H1 (cell line): ENCODE data around the gene BRD3OS. TPM values are rescaled to one million over a fixed set of nuclear protein-coding genes. Genes with fewer than 3 reads are reported as not detected.

Source experiments
- CHD2 ChIP-seq: IDR thresholded peaks from 2 replicates; pipeline ENCODE4 v1.6.1; 2012; ENCODE audit warnings: low read length, improper control_type of control experiment
- EP300 ChIP-seq, 2 experiments: IDR thresholded peaks; 1 replicate in 1 of 2; 2 replicates in 1 of 2; pipeline ENCODE4 v1.6.1; 2011 to 2012; ENCODE audit warnings: low read depth in 2 of 2, low read length in 2 of 2, mild to moderate bottlenecking in 2 of 2, borderline replicate concordance in 1 of 2, inconsistent platforms in 1 of 2, moderate library complexity in 1 of 2
- FOSL1 ChIP-seq: IDR thresholded peaks from 2 replicates; pipeline ENCODE4 v1.6.1; 2011; ENCODE audit warnings: mild to moderate bottlenecking, low read depth, low read length, moderate library complexity; ENCODE audit not compliant: insufficient read depth
- GTF2F1 ChIP-seq: IDR thresholded peaks from 2 replicates; pipeline ENCODE4 v1.6.1; 2012; ENCODE audit warnings: low read depth, low read length, improper control_type of control experiment, borderline replicate concordance
- POLR2A ChIP-seq, 2 experiments: IDR thresholded peaks; 1 replicate in 1 of 2; 2 replicates in 1 of 2; pipeline ENCODE4 v1.6.1; 2011; ENCODE audit warnings: low read depth in 2 of 2, low read length in 2 of 2, mild to moderate bottlenecking in 2 of 2; ENCODE audit errors: control extremely low read depth in 1 of 2
- RAD21 ChIP-seq, 2 experiments: IDR thresholded peaks in 1 of 2; conservative IDR thresholded peaks in 1 of 2; 2 replicates each; pipeline ENCODE4 v1.6.1; 2011; ENCODE audit warnings: low read depth in 2 of 2, low read length in 2 of 2, improper control_type of control experiment in 1 of 2, inconsistent platforms in 1 of 2, mild to moderate bottlenecking in 1 of 2, moderate library complexity in 1 of 2
- ZNF274 ChIP-seq: IDR thresholded peaks from 2 replicates; pipeline ENCODE4 v1.7.0; 2012; ENCODE audit warnings: low read length, borderline replicate concordance; ENCODE audit errors: extremely low read depth
- polyA plus RNA-seq, 7 experiments: library from polyadenylated mRNA; depleted of rRNA in 3 of 7; stranded (reverse) in 5 of 7; unstranded in 2 of 7; fragments of >200 nt in 5 of 7; fragments of 200-250 nt in 2 of 7; gene quantifications; 1 replicate in 5 of 7; 2 replicates in 1 of 7; 4 replicates in 1 of 7; pipeline versions ENCODE4 v1.2.1 to v1.2.3, GENCODE V29; 2011 to 2013; ENCODE audit warnings: missing spikeins in 2 of 7, mixed read lengths in 2 of 7
- total RNA-seq: library from RNA; stranded (reverse); fragmentation: NEBNext Ultra II Directional; extraction: Animal tissue kit (Norgen Biotek cat#: 25700); gene quantifications from 2 replicates; pipeline ENCODE4 v1.2.1, GENCODE V29; 2021
- TF ChIP-seq, protein P1 (sequence below): IDR thresholded peaks from 2 replicates; pipeline ENCODE4 v1.6.1; 2012; ENCODE audit warnings: low read length, inconsistent platforms

BRD3OS gene
- total and polyA plus RNA-seq, 2 of the 8 experiments (the other 6 are each of a cell fraction or from before 2014, with no cell fraction given), result 12.7 to 20.2 TPM

DNA sequence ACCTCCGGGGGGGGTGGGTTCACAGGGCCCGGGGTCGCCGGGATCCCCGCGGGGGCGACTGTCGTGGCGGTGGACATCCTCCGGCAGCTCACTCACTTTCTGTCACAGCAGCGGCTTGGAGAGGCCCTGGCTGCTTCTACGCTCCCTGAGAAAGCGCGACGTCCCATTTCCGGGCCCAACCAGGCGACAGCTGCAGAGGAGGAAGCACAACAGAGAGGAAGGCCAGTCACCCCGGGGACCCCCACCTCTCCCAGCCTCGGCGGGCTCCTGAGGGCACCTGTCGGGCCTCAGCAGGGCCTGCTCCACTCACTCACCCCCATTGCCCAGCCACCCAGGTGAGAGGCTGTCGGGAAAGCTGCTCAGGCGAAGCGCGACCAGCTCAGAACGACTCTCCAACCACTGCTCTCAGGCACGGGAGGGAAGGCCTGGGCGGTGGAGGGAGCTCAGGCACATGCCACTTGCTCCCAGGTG lies 28.2 kb downstream of the BRD3OS start (continued):
- TF ChIP-seq RAD21 (IDR thresholded peaks at IDR 0.05 in 1 of 2, conservative IDR thresholded peaks at IDR 0.05 in 1 of 2; ENCODE audit: low read depth in 2 of 2, low read length in 2 of 2) (no peak), CHD2 (no peak), GTF2F1 (no peak), ZNF274 (no peak), EP300 (IDR thresholded peaks at IDR 0.05; ENCODE audit: borderline replicate concordance in 1 of 2, low read depth in 2 of 2, low read length in 2 of 2) (no peak), POLR2A (IDR thresholded peaks at IDR 0.05; ENCODE audit: control extremely low read depth in 1 of 2, low read depth in 2 of 2, low read length in 2 of 2) (no peak), FOSL1 (no peak)
- TF ChIP-seq, protein P1, sequence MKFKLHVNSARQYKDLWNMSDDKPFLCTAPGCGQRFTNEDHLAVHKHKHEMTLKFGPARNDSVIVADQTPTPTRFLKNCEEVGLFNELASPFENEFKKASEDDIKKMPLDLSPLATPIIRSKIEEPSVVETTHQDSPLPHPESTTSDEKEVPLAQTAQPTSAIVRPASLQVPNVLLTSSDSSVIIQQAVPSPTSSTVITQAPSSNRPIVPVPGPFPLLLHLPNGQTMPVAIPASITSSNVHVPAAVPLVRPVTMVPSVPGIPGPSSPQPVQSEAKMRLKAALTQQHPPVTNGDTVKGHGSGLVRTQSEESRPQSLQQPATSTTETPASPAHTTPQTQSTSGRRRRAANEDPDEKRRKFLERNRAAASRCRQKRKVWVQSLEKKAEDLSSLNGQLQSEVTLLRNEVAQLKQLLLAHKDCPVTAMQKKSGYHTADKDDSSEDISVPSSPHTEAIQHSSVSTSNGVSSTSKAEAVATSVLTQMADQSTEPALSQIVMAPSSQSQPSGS, result no peak
